ENCODE results near the gene SLC5A1. TPM values are rescaled to one million over a fixed set of nuclear protein-coding genes. Genes with fewer than 3 reads are reported as not detected.

Gene SLC5A1
- polyA plus RNA-seq, 6 donors from 2014 or later = not detected

DNA sequence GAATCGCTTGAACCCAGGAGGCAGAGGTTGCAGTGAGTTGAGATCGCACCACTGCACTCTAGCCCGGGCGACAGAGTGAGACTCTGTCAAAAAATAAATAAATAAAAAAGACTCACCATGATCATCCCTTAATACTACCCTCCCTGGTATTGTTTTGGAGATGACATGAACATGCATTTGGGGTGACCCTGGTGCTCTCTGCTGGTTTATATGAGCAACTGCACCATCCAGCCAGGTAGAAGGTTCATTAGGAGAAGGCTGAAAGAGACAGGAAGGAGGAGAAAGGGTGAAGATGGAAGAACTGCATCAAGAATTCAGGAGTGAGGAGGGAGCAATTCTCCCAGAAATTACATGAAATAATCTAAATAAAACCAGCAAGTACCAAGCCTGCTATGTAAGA lies 37.8 kb downstream of the SLC5A1 start:
- Mint-ChIP-seq H3K4me1 (no peaks in the 10 kb centered on the region), H3K9me3 (peaks cover 0 to 1% (median 0%) of the 10 kb centered on the region in 7 donors), H3K27ac (peak overlapping the region in 1 of 6 donors; percentile 32), H3K27me3 (peaks cover 9 to 47% (median 27%) of the 10 kb centered on the region in 3 donors), H3K36me3 (no peaks in the 10 kb centered on the region), H3K4me3 (no peak overlapping the region)
- ATAC-seq (ENCODE audit: low read depth in 2 of 2) = no peak
- DNase-seq = no peak

DNA sequence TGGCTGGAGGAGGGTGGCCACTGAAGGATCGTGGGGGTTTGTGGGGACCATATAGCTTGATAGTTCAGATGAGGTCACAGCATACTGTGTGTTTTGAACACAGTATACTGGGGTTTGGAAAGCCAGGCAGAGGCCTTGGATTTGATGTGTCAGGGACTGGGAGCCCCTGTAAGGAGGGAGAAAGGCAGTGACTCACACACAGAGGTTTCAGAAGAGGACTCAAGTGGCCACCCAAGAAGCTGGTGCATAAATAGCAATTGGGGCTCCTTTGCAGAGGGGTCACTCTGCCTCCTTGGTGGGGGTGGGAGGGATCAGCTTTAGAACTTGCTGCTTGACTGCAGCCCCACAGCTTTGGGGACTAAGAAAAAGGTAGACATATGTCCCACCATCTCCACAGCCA lies 39.3 kb downstream of the SLC5A1 start:
- DNase-seq (no peak), ATAC-seq (ENCODE audit: low read depth in 2 of 2) (no peak)
- Mint-ChIP-seq H3K9me3 (peaks cover 0 to 1% (median 0%) of the 10 kb centered on the region in 7 donors), H3K27ac (peak overlapping the region in 2 of 6 donors; percentile 4 to 25), H3K4me1 (no peaks in the 10 kb centered on the region), H3K36me3 (no peaks in the 10 kb centered on the region), H3K27me3 (peaks cover 14 to 50% (median 32%) of the 10 kb centered on the region in 3 donors), H3K4me3 (no peak overlapping the region)

DNA sequence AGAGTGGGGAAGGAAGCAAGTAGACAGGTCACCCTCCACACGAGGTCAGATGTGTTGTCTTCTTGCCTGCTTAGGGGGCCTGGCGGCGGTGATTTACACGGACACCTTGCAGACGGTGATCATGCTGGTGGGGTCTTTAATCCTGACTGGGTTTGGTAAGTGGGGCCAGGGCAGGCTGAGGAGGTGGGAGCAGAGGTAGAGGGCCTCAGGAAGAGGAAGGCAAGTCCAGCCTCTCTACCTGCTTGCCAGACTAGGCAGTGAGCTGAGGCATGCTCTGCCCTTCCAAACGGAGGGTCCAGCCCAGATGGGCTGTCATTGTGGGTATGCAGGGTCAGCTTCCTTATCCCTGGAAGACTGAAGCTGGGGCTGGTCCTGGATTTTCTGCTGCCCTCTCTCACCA lies 39.9 kb downstream of the SLC5A1 start:
- ATAC-seq (ENCODE audit: low read depth in 2 of 2) = no peak
- Mint-ChIP-seq H3K36me3 (no peaks in the 10 kb centered on the region), H3K4me1 (no peaks in the 10 kb centered on the region), H3K9me3 (peaks cover 0 to 1% (median 0%) of the 10 kb centered on the region in 7 donors), H3K27ac (peak overlapping the region in 2 of 6 donors; percentile 2 to 59), H3K27me3 (peaks cover 16 to 48% (median 35%) of the 10 kb centered on the region in 3 donors), H3K4me3 (no peak overlapping the region)
- no peak for DNase-seq

DNA sequence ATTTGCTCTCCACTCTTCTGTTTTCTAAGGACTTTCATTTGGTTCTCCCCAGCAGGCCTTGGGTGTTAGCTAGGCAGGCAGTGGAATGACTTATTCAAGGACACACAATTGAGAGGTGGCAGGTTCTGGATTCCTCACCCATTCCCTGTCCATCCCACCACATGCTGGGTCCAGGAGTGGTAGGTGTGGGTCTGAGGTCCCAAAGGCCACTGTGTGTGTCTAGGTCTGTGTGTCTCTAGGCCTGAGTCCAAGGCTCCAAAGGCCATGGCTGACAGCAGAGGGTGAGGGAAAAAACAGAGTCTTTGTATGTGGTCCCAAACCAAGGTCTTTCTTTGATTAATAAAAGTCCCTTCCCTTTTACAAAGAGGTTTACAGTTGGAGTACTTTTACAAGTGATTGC lies 40.8 kb downstream of the SLC5A1 start:
- Mint-ChIP-seq H3K27me3 (peaks cover 21 to 55% (median 40%) of the 10 kb centered on the region in 3 donors), H3K9me3 (peaks cover 0 to 1% (median 0%) of the 10 kb centered on the region in 7 donors), H3K4me3 (no peak overlapping the region), H3K36me3 (no peaks in the 10 kb centered on the region), H3K27ac (no peak overlapping the region), H3K4me1 (no peaks in the 10 kb centered on the region)
- DNase-seq (no peak), ATAC-seq (ENCODE audit: low read depth in 2 of 2) (no peak)

GRCh38 chr22:32088084-32088483 lies 45.0 kb downstream of the SLC5A1 start:
- DNase-seq (no peak), ATAC-seq (ENCODE audit: low read depth in 2 of 2) (no peak)
- peaks cover 0 to 1% (median 0%) of the 10 kb centered on the region in 7 donors for H3K9me3 Mint-ChIP-seq
- H3K27ac Mint-ChIP-seq = peak overlapping the region in 1 of 6 donors; percentile 8
- no peaks in the 10 kb centered on the region for H3K36me3 Mint-ChIP-seq
- no peaks in the 10 kb centered on the region for H3K4me1 Mint-ChIP-seq
- H3K4me3 Mint-ChIP-seq = no peak overlapping the region
- peaks cover 21 to 50% (median 26%) of the 10 kb centered on the region in 3 donors for H3K27me3 Mint-ChIP-seq

DNA sequence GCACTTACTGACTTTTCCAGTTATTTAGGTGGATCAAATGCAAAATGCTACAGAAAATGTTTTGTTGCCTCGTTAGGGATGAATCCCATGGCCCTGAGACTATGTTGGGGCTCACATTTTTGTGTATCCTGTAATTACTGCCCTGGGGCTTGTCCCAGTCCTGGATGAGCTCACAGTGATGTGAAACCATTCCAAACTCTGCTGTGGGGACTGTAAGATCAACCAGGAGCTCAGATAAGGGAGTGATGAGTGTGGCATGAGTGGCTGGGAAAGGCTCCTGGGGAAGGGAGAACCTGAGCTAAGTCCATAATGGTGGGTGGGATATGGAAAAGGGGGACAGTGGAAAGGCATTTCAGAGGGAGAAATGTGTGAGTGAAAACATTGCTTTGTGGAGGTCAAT lies 54.0 kb downstream of the SLC5A1 start:
- peaks cover 0 to 12% (median 11%) of the 10 kb centered on the region in 3 donors for H3K4me1 Mint-ChIP-seq
- no peak overlapping the region for H3K4me3 Mint-ChIP-seq
- DNase-seq (no peak), ATAC-seq (ENCODE audit: low read depth in 2 of 2) (no peak)
- no peaks in the 10 kb centered on the region for H3K36me3 Mint-ChIP-seq
- H3K9me3 Mint-ChIP-seq = peaks cover 0 to 2% (median 0%) of the 10 kb centered on the region in 7 donors
- peak overlapping the region in 1 of 6 donors; percentile 28 for H3K27ac Mint-ChIP-seq
- peaks cover 0 to 33% (median 24%) of the 10 kb centered on the region in 3 donors for H3K27me3 Mint-ChIP-seq

- H3K27ac Mint-ChIP-seq = no peak overlapping the region
- H3K27me3 Mint-ChIP-seq = peaks cover 0 to 33% (median 30%) of the 10 kb centered on the region in 3 donors
- H3K36me3 Mint-ChIP-seq = no peaks in the 10 kb centered on the region
- no peak overlapping the region for H3K4me3 Mint-ChIP-seq
- peaks cover 0 to 12% (median 11%) of the 10 kb centered on the region in 3 donors for H3K4me1 Mint-ChIP-seq
- ATAC-seq (ENCODE audit: low read depth in 2 of 2) (no peak), DNase-seq (no peak)
- peaks cover 0 to 2% (median 0%) of the 10 kb centered on the region in 7 donors for H3K9me3 Mint-ChIP-seq
Observed at GRCh38 chr22:32097881-32098499, 54.9 kb downstream of the SLC5A1 start.

GRCh38 chr22:32100711-32101110 lies 57.6 kb downstream of the SLC5A1 start:
- Mint-ChIP-seq H3K27me3 (peaks cover 7 to 30% (median 28%) of the 10 kb centered on the region in 3 donors), H3K4me1 (no peaks in the 10 kb centered on the region), H3K27ac (no peak overlapping the region), H3K4me3 (no peak overlapping the region), H3K9me3 (no peaks in the 10 kb centered on the region), H3K36me3 (no peaks in the 10 kb centered on the region)
- no peak for ATAC-seq (ENCODE audit: low read depth in 2 of 2)
- DNase-seq = no peak

- H3K4me3 Mint-ChIP-seq = no peak overlapping the region
Observed at GRCh38 chr22:32103658-32104315, 60.7 kb downstream of the SLC5A1 start.

DNA sequence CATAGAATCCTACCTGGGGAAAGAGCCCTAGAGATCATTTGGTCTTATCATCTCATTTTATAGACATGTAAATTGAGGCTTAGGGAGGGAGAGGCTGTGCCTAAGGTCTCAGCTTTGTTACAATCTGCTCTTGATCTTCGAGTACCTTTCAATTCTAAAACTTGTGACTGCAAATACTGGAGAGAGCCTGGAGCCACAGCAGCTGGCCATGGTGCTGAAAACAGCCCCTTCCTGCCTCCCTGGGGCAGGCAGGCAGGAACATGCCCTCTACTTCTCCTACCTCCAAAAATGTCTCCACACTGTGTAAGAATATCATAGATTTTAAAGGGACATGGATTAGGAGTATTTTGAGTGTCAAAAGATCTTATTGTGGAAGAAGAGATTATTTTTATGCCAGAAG lies 63.9 kb downstream of the SLC5A1 start:
- no peak overlapping the region for H3K4me3 Mint-ChIP-seq
- H3K27me3 Mint-ChIP-seq = peaks cover 37 to 63% (median 48%) of the 10 kb centered on the region in 3 donors
- no peaks in the 10 kb centered on the region for H3K36me3 Mint-ChIP-seq
- H3K4me1 Mint-ChIP-seq = no peaks in the 10 kb centered on the region
- no peak overlapping the region for H3K27ac Mint-ChIP-seq
- ATAC-seq (ENCODE audit: low read depth in 2 of 2) (no peak), DNase-seq (no peak)
- no peaks in the 10 kb centered on the region for H3K9me3 Mint-ChIP-seq

More at GRCh38 chr22:32103658-32104315, 60.7 kb downstream of the SLC5A1 start:
- DNase-seq = peak; percentile 12
- Mint-ChIP-seq H3K4me1 (no peaks in the 10 kb centered on the region), H3K9me3 (no peaks in the 10 kb centered on the region), H3K27ac (no peak overlapping the region), H3K36me3 (no peaks in the 10 kb centered on the region), H3K27me3 (peaks cover 21 to 51% (median 31%) of the 10 kb centered on the region in 3 donors)
- no peak for ATAC-seq (ENCODE audit: low read depth in 2 of 2)

- DNase-seq = no peak
- H3K4me3 Mint-ChIP-seq = no peak overlapping the region
- H3K4me1 Mint-ChIP-seq = no peaks in the 10 kb centered on the region
- H3K27ac Mint-ChIP-seq = no peak overlapping the region
- H3K27me3 Mint-ChIP-seq = peaks cover 32 to 55% (median 51%) of the 10 kb centered on the region in 3 donors
- H3K36me3 Mint-ChIP-seq = no peaks in the 10 kb centered on the region
- ATAC-seq (ENCODE audit: low read depth in 2 of 2) = no peak
- no peaks in the 10 kb centered on the region for H3K9me3 Mint-ChIP-seq
Observed at GRCh38 chr22:32112380-32112779, 69.3 kb downstream of the SLC5A1 start.

- Mint-ChIP-seq H3K4me1 (peaks cover 0 to 4% (median 2%) of the 10 kb centered on the region in 3 donors), H3K27ac (no peak overlapping the region), H3K4me3 (no peak overlapping the region), H3K27me3 (peaks cover 10 to 35% (median 27%) of the 10 kb centered on the region in 3 donors), H3K9me3 (peaks cover 0 to 1% (median 0%) of the 10 kb centered on the region in 7 donors), H3K36me3 (no peaks in the 10 kb centered on the region)
- ATAC-seq (ENCODE audit: low read depth in 2 of 2) = no peak
- DNase-seq = no peak
Observed at GRCh38 chr22:32119568-32120235, 76.6 kb downstream of the SLC5A1 start.

GRCh38 chr22:32120603-32121002 lies 77.5 kb downstream of the SLC5A1 start:
- DNase-seq (no peak), ATAC-seq (ENCODE audit: low read depth in 2 of 2) (no peak)
- H3K4me3 Mint-ChIP-seq = no peak overlapping the region
- H3K9me3 Mint-ChIP-seq = peaks cover 0 to 1% (median 0%) of the 10 kb centered on the region in 7 donors
- peaks cover 10 to 27% (median 26%) of the 10 kb centered on the region in 3 donors for H3K27me3 Mint-ChIP-seq
- peak overlapping the region in 1 of 6 donors; percentile 24 for H3K27ac Mint-ChIP-seq
- H3K4me1 Mint-ChIP-seq = peaks cover 0 to 10% (median 4%) of the 10 kb centered on the region in 3 donors
- H3K36me3 Mint-ChIP-seq = no peaks in the 10 kb centered on the region

All from naive B cell (primary cell).